ENCODE results near the gene EVI5. TPM values are rescaled to one million over a fixed set of nuclear protein-coding genes. Genes with fewer than 3 reads are reported as not detected.
A peak's percentile ranks its signal among the peaks of the same experiment; 100 is the strongest.
"Not testable (repeated sequence)": the region's sequence is repeated elsewhere in the genome, so short reads cannot be mapped to it uniquely, and the experiment has no call there.

The EVI5 gene
- polyA plus RNA-seq, 1 experiment: 28.5 TPM

GRCh38 chr1:92653605-92654381, 131.1 kb downstream of the EVI5 start:
- TF ChIP-seq CTCF (IDR thresholded peaks at IDR 0.05; ENCODE audit: low read depth, low read length): no peak
- Histone ChIP-seq H3K27me3 (ENCODE audit: control insufficient read depth, insufficient read depth, low read length) (no peaks in the 10 kb centered on the region), H3K4me3 (ENCODE audit: low read depth, low read length) (no peak overlapping the region), H3K27ac (ENCODE audit: low read depth, low read length) (no peak overlapping the region), H3K9me3 (ENCODE audit: control insufficient read depth, insufficient read depth, low read length) (no peaks in the 10 kb centered on the region)
- ChIA-PET POLR2A (no interaction called here), CTCF (no interaction called here)
- no peak for DNase-seq (ENCODE audit: low read depth, low spot score)

GRCh38 chr1:92640686-92641085, 144.2 kb downstream of the EVI5 start:
- POLR2A ChIA-PET; DNase-seq (ENCODE audit: low read depth, low spot score); H3K4me3 ChIP-seq (ENCODE audit: low read depth, low read length); H3K9me3 ChIP-seq (ENCODE audit: control insufficient read depth, insufficient read depth, low read length); H3K27ac ChIP-seq (ENCODE audit: low read depth, low read length); CTCF ChIA-PET; H3K27me3 ChIP-seq (ENCODE audit: control insufficient read depth, insufficient read depth, low read length): not testable (repeated sequence)

GRCh38 chr1:92638498-92638897, 146.4 kb downstream of the EVI5 start:
- ChIA-PET CTCF (no interaction called here), POLR2A (no interaction called here)
- no peak overlapping the region for H3K4me3 ChIP-seq (ENCODE audit: low read depth, low read length)
- TF ChIP-seq CTCF (IDR thresholded peaks at IDR 0.05; ENCODE audit: low read depth, low read length): no peak
- H3K27me3 ChIP-seq (ENCODE audit: control insufficient read depth, insufficient read depth, low read length): no peaks in the 10 kb centered on the region
- peaks cover 3% of the 10 kb centered on the region; the same call in 1 of the 2 replicates for H3K9me3 ChIP-seq (ENCODE audit: control insufficient read depth, insufficient read depth, low read length)
- H3K27ac ChIP-seq (ENCODE audit: low read depth, low read length): no peak overlapping the region
- no peak for DNase-seq (ENCODE audit: low read depth, low spot score)

GRCh38 chr1:92635203-92635602, 149.7 kb downstream of the EVI5 start:
- H3K4me3 ChIP-seq (ENCODE audit: low read depth, low read length); H3K9me3 ChIP-seq (ENCODE audit: control insufficient read depth, insufficient read depth, low read length); H3K27me3 ChIP-seq (ENCODE audit: control insufficient read depth, insufficient read depth, low read length); DNase-seq (ENCODE audit: low read depth, low spot score); CTCF ChIA-PET; H3K27ac ChIP-seq (ENCODE audit: low read depth, low read length); POLR2A ChIA-PET: not testable (repeated sequence)

GRCh38 chr1:92623187-92623778, 161.6 kb downstream of the EVI5 start:
- no peaks in the 10 kb centered on the region for H3K27me3 ChIP-seq (ENCODE audit: control insufficient read depth, insufficient read depth, low read length)

More at GRCh38 chr1:92623187-92623778, 161.6 kb downstream of the EVI5 start:
- H3K9me3 ChIP-seq (ENCODE audit: control insufficient read depth, insufficient read depth, low read length): no peaks in the 10 kb centered on the region
- ChIA-PET CTCF (interaction anchor here (0.8 to 2.3 kb wide), 3 partner anchors 11 to 313 kb away, joined by 4 to 18 read pairs (median 4); no protein-coding TSS in a partner anchor), POLR2A (no interaction called here)
- no peak overlapping the region for H3K27ac ChIP-seq (ENCODE audit: low read depth, low read length)
- no peak for DNase-seq (ENCODE audit: low read depth, low spot score)
- TF ChIP-seq CTCF (IDR thresholded peaks at IDR 0.05; ENCODE audit: low read depth, low read length): peak; percentile 40
- H3K4me3 ChIP-seq (ENCODE audit: low read depth, low read length): no peak overlapping the region
